AG09319 (cell line): ENCODE data around the gene CD83.

Source experiments
- DNase-seq: peaks from one replicate; pipeline ENCODE4 v3.0.0-alpha.2; 2010; ENCODE audit warnings: low read depth; ENCODE audit errors: extremely low read depth
- CTCF ChIP-seq: IDR thresholded peaks from 2 replicates; pipeline ENCODE4 v1.5.1; 2011; ENCODE audit warnings: low read depth, mild to moderate bottlenecking, inconsistent platforms, low read length, moderate library complexity

CD83 gene

DNA sequence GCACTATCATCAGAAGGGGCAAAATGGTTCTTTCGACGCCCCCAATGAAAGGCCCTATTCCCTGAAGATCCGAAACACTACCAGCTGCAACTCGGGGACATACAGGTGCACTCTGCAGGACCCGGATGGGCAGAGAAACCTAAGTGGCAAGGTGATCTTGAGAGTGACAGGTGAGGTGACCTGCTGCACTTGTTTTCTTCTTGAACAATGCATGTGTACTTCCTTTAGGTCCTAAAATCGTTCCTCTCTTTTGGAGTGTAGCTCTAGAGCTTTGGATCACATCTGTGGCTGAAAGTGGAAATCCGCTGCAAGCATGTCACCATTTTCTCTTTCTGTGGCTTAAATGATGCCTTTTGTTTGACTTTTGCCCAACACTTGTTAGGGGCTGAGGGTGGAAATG, 14.0 kb downstream of the CD83 start:
- no peak for DNase-seq
- TF ChIP-seq CTCF, result no peak

GRCh38 chr6:14132244-14132920, 14.8 kb downstream of the CD83 start:
- no peak for TF ChIP-seq CTCF
- no peak for DNase-seq

DNA sequence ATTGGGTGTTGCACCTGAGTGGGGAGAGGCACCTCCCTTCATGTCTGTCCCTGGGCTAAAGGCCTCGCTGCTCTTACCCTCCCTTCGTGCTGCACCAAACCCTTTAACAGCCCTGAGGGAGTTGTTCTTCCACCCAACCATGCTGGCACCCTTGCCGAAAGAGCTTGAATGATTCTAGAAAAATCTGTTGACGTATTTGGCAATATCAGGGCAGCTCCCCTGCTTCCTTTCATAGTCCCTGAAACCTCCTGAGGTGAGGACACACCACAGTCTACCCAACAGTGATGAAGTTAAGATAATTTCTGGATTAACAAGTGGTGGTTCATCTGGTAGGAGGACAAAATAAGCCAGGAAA, 15.3 kb downstream of the CD83 start:
- DNase-seq, result no peak
- TF ChIP-seq CTCF, result no peak

GRCh38 chr6:14134211-14134910, 16.8 kb downstream of the CD83 start:
- TF ChIP-seq CTCF, result no peak

DNA sequence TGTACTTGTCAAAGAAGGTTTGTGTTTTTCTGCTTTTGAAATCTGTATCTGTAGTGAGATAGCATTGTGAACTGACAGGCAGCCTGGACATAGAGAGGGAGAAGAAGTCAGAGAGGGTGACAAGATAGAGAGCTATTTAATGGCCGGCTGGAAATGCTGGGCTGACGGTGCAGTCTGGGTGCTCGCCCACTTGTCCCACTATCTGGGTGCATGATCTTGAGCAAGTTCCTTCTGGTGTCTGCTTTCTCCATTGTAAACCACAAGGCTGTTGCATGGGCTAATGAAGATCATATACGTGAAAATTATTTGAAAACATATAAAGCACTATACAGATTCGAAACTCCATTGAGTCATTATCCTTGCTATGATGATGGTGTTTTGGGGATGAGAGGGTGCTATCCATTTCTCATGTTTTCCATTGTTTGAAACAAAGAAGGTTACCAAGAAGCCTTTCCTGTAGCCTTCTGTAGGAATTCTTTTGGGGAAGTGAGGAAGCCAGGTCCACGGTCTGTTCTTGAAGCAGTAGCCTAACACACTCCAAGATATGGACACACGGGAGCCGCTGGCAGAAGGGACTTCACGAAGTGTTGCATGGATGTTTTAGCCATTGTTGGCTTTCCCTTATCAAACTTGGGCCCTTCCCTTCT, 18.4 kb downstream of the CD83 start:
- no peak for DNase-seq
- TF ChIP-seq CTCF, result no peak

More at GRCh38 chr6:14134211-14134910, 16.8 kb downstream of the CD83 start:
- DNase-seq, result no peak

DNA sequence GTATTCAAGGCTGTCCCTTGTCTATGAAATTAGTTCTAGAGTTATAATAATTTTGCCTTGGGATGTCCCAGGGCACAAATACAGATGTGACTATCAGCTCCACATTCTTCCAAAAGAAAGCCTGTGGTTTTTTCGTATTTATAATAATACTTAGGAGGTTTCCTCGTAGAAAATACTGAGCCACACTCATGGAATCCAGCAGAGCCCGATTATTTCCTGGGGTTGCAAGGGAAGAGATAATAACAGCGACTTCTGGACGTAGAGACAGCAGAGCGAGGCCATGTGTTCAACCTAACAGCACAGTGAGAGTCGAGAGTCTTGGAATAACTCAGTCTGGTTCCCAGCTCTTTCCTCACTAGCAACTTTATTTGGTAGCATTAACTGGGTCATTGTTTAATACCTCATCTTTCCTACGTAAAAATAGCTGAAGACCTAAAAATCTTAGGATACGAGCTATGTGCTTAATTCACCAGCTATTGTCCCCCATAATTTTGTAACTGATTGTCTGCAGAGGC, 21.2 kb downstream of the CD83 start:
- TF ChIP-seq CTCF, result no peak
- no peak for DNase-seq
